Stimulated activated naive CD4-positive, alpha-beta T cell (primary cell): ENCODE data around the gene CTTNBP2.

Experiments used
- DNase-seq, 6 experiments: peaks; one replicate each; lab custom pipeline; 2025; lab: John Stamatoyannopoulos, UW

The CTTNBP2 gene, protein sequence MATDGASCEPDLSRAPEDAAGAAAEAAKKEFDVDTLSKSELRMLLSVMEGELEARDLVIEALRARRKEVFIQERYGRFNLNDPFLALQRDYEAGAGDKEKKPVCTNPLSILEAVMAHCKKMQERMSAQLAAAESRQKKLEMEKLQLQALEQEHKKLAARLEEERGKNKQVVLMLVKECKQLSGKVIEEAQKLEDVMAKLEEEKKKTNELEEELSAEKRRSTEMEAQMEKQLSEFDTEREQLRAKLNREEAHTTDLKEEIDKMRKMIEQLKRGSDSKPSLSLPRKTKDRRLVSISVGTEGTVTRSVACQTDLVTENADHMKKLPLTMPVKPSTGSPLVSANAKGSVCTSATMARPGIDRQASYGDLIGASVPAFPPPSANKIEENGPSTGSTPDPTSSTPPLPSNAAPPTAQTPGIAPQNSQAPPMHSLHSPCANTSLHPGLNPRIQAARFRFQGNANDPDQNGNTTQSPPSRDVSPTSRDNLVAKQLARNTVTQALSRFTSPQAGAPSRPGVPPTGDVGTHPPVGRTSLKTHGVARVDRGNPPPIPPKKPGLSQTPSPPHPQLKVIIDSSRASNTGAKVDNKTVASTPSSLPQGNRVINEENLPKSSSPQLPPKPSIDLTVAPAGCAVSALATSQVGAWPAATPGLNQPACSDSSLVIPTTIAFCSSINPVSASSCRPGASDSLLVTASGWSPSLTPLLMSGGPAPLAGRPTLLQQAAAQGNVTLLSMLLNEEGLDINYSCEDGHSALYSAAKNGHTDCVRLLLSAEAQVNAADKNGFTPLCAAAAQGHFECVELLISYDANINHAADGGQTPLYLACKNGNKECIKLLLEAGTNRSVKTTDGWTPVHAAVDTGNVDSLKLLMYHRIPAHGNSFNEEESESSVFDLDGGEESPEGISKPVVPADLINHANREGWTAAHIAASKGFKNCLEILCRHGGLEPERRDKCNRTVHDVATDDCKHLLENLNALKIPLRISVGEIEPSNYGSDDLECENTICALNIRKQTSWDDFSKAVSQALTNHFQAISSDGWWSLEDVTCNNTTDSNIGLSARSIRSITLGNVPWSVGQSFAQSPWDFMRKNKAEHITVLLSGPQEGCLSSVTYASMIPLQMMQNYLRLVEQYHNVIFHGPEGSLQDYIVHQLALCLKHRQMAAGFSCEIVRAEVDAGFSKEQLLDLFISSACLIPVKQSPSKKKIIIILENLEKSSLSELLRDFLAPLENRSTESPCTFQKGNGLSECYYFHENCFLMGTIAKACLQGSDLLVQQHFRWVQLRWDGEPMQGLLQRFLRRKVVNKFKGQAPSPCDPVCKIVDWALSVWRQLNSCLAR (N-terminal part only)

DNA sequence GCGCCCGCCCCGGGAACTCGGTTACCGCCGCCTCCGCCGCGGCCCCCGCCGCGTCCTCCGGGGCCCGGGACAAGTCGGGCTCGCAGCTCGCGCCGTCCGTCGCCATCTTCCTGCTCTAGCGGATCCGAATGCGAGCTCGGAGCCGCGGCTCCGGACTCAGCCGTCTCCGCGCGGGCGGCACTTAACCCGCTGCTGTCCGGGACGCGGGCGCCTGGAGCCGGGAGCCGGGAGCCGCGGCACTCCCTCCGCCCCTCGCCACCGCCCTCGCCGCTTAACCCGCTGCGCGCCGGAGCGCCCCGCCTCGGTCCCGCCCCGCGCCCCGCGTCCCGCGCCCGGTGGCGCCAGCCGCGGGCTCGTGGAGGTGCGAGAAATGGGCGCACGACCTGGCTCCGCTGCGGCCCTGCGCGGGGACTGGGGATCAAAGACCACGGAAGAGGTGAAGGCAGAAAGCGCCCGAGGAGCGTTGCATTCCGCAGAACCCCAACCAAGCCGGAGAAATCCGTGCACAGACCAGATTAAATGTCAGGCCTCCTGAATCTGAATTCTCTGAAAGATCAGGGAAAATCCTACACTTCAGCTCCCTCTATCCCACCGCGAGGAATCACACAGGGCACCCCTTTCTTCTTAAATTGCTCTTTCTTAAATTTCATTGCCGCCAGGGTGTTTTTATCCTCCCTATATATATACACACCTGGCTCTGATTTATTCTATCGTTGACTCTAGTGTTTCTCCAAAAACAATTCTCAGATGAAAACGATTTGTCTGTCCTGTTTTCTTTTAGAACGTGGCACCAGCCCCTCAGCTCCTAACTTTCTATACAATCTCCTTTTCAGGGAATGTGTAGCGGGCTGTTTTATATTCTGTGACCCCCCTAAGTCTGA lies at the start of gene CTTNBP2:
Gene CTTNBP2, minus strand, starts transcription at position 132 of the 881 bp plus-strand sequence. Its CDS starts 26 bp downstream, at position 106.
- DNase-seq, result no peak

DNA sequence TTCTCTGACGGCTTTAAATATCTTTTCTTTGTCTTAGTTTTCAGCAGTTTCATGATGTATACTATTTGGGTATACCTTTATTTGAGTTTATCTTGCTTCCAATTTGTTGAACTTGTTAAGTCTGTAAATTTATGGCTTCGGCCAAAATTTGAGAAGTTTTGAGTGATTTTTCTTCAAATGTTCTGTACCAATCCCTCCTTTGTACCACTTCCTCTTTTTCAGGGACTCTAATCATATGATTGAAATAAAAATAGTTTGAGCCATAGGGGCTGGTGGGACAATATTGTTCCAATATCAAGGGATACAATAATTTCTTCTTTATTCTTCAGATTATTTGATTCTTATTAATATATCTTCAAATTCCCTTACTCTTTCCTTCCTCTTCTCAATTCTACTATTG lies 43.1 kb upstream of the CTTNBP2 start:
- no peak for DNase-seq

DNA sequence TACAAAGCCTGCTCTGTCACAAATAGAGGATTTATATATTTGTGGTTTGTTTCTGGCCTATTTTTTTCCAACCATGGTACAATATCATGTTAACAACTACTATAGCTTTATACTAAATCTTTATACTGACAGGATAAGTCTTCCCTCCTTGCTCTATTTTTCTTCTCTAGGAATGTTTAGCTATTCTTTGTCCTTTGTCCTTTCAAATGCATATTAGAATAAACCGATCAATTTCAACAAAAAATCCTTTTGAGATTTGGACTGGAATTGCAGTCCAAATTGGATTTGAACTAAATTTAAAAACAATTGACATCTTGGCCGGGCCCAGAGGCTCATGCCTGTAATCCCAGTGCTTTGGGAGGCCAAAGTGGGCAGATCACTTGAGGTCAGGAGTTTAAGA lies 39.2 kb upstream of the CTTNBP2 start:
- DNase-seq, result no peak

DNA sequence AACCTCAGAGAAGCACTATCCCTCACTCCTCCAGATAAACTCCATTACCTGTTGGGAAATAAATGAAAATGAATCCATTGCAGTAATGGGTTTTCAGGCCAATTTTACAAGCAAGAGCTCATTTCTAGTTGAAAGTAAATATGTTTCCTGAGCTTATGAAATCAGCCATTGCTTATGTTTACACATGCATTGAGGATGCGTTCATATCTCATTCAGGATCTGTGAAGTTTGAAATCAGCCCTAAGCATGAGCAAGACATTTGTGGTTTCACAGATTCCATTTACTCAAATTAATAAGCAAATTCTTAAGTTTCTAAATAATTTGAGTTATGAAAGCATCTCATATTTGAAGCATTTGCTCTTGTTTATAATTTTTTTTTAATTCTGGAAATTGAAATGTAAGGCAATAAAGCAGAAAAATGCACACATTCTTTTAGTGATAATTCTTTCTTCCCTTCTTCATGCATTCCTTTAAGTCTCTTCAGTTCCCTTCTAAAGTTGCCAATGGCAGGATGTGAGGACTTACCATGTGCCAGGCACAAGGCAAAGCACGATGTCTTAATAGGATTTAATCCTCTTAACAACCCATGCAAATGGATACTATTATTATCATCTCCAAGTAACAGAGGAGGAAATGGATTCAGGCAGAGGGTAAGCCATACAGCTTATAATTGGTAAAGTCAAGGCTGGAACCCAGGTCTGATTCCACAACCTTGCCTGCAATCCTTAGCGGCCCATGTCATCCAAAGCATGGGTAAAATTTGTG lies 35.0 kb upstream of the CTTNBP2 start:
- DNase-seq, result no peak

DNA sequence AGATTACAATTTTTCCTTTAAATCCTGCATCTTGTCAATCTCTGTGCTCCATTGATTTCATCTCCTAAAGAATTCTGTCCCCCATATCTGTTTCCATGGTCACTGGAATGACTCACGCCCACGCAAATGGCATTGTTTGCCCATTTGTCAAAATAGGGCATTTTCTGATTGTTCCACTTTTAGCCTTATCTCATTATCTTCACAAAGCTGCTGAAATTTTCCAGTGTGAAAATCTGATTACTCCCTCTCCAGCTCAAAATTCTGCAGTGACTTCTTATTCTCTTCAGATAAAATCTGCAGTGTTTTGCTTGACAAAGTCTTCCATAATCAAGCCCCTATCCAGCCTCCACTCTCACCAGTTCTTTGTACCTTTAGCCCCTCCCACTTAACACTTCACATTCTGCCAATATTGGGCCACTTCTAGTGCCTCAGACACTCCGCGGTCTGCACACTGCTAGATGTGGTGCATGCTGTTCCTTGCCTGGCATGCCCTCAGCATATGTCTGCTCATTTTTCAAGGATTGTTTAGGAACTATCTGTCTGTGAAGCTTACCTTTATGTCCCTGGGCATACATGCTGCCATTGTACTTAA lies 33.9 kb upstream of the CTTNBP2 start:
- DNase-seq, result no peak

DNA sequence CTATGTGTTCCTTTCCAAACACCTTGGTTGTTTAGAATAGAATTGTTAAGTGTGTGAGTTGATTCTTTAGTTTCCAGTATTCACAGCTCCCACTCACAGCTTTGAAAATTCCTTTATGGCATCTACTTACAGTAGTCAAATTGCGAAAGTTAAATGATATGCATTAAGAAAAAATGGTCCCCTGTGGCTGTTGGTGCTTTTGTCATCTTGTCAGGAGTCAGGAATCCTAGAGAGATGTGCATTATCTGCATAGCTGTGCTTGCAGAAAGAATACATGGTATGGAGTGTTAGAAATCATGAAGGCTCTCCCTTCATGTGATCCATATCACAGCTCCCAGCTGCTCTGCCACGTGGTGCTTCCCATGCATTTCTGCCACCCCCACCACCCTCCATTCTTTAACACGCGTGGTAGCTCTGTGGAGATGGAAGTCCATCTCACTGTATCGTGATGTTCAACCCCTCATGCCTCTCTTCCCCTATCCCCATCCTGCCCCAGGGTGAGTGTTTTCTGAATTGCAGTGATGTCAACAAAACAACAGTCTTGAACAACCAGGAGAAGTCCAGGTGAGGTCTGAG lies 29.2 kb upstream of the CTTNBP2 start:
- DNase-seq, result no peak

DNA sequence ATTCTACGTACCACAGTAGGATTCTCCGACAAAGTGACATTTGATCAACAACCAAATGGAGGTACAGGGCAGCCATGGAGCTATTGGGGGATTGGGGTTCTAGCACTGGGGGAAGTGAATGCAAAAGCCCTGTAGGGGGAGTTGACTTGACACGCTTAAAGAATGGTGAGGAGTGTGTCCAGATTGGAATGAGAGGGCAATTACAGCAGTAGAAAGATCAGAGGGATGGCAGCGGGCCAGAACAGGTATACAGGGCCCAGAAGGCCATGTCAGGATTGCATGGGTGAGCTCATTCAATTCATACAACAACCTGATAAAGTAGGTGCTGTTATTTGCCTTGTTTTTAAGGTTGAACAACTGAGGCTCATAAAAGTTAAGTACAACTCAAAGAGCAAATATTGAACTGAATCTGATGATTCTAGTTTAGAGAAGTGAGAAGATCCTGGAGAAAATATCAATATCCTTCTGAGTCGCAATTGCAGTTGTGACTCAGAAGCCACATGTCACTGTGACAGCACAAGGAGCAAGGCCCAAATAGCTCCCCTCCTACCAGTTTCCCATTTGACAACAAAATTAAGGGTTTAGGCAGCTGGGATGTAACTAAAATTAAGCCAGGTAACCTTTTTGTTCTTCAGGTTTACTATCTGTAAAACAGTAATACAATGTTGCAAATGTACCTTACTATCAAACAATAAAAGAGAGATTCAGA lies 28.0 kb upstream of the CTTNBP2 start:
- no peak for DNase-seq

DNA sequence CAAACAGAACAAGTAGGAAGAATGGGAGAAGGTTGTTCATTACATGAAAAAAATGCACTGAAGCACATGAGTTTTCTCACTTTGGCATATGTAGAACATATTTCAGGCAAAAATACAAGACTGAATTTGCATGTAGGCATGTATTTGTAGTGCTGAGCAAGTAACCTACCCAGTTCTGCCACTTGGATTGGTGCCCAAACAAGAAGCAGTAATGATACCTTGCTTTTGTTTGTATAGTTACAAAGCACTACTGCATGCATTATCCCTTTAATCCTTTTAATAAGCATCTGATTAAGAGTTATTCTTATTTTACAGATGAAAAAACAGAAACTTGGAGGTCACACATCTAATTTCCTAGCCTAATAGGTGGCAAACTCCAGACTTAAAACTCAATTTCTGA lies 23.1 kb upstream of the CTTNBP2 start:
- DNase-seq, result no peak

DNA sequence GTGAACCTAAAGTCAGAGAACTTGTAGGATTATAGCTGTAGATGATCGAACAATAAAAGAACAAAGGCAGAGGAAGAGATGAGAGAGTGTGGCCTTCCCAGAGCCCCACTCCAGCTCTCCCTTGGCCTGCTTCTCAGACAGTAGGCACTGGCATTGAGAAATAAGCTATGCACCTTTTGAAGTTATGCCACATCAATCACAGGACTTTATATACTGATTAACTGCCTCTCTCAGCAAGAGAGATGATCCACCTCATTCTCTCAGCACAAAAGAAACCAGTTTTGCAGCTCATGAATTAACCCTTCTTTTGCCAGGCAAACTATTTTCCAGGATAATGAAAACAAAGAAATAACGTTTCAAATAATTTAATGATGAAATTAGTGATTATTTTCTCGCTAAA lies 22.0 kb upstream of the CTTNBP2 start:
- DNase-seq, result no peak

DNA sequence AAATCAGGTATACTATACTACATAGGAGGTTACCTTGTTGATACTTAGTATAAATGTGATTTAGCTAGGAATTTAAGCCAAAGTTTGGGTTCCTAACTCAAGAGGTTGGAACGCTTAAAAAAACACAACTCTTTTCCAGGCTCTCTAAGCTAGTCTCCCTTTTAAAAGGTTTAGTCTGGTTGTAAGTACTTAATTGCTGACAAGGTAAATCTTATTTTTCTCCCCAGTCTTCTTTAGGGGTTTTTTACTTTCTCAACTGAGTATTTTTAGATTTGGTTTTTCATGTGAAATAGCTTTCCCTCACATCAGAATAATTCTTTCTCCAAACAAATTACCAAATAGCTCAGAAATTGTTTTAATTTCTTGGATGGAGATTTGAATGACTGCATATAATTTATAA lies 20.8 kb upstream of the CTTNBP2 start:
- DNase-seq, result no peak

DNA sequence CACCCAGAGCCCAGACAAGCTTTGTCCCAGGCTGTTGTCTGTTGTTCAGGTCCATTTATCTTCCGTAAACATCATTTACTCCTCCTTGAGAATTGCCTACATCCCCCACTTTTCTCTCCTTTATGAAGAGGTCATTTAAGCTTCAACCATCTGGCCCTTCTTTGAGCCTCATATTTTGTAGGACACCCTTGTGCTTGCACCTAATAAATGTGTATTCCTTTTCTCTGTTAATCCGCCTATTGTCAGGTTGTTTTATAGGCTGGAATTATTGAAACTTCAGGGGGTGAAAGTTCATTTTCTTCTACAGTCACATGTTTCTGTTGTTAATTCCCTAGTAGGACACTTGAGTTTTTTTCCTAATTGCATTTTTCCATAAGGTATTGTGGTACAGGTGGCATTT lies 19.6 kb upstream of the CTTNBP2 start:
- DNase-seq, result no peak

DNA sequence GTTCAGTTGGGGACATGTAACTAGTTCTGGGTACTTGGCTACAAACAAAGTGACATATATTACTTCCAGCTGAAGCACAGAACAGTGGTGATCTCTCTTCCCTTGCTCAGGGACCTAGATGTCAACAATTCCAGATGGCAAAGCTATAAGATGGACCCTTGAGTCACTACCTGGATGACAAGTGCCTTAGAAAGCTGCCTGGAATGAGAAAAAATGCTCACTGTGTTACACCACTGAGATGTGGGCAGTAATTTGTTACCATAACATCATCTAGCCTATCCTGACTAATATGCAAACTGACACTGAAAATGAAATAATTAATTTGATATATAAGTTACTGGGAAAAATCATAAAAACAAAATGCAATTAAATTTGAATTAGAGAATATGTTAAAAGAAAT lies 16.4 kb upstream of the CTTNBP2 start:
- DNase-seq, result no peak

DNA sequence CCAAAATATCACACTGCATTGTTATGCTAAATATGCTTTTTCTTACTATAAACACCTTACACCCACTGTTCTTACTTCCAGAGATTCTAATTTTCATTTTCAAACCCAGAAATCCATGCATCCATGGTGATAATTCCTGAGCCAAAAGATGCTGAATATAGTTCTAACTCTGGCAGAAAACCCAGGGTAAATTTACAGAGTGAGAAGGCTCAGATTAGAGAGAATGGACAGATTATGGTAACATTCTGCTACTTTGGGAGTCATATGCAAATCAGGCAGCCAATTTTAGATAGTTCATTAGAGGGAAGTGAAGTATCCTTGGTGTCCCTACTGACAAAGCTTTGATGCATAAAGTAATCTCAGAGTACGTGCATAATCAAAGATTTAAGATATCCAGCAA lies 15.4 kb upstream of the CTTNBP2 start:
- no peak for DNase-seq

DNA sequence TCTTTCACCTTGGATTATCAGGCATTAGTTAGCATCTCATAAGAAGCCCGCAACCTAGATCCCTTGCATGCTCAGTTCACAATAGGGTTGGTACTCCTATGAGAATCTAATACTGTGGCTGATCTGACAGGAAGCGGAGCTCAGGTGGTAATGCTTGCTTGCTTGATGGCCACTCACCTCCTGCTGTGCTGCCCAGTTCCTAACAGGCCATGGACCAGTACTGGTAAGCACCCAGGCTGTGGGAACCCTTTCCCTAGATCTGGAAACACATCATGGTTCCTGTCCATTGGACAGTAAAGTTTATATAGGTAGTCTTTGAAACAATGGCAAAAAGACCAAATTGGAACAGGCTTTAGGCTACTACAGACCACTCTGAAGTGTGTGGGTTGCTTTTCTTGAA lies 9.4 kb upstream of the CTTNBP2 start:
- no peak for DNase-seq

DNA sequence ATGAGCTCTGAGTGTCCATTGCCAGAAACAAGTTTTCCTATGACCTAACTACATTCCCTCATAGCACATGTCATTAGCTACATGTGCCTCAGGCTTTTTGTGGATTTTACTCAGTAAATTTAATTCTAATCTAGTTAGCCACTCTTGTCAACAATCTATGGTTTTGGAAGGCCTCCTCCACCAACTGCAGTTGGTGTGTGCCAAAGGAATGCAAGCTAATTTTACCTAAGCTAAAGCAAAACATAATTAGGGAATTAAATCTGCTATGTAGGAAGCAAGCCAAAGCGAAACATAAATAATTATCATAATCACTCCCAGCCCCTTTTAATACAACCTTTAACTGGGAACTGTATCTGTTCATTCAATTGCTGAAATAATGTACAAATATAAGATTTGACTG lies 3.5 kb upstream of the CTTNBP2 start:
- no peak for DNase-seq

DNA sequence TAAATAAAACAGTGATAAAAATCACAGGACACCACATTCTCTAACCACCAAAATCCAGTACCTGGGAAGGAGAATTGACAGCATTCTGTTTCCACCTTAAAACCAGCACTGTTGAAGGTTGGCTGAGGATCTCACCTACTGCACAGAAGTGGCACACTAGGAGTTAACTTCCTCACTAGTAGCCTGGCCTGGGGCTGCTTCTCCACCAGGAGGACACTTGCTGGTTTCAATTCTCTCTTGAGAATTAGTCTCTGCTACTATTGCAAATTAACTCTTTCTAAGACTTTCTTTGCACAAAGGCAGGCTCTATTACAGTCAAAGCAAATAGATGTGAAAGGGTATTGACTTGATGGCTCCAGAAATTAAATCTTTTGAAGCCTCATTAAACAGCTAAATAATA lies 2.3 kb upstream of the CTTNBP2 start:
- no peak for DNase-seq

DNA sequence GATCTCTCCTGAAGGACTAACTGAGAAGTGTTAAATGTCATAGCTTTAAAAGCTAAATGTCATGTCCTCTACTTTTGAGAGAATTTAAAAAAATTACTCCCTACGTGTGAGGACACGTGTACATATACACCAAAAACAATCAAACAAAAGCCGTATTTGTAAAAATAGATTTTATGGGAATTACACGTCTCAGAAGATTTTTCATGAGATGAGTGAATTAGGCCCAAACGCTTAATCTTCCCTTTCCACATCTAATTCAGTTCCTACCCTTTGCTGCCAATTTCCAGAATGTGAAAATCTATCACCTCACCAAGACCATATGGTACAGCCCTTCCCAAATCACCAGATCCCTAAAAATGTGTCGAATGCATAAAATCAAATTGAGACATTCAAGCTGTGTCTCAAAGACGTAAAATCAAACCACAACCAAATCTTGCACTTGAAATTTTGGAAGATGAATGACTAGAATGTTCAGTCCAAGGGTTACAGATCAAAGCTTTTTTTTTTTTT lies 1.0 kb upstream of the CTTNBP2 start:
- no peak for DNase-seq

DNA sequence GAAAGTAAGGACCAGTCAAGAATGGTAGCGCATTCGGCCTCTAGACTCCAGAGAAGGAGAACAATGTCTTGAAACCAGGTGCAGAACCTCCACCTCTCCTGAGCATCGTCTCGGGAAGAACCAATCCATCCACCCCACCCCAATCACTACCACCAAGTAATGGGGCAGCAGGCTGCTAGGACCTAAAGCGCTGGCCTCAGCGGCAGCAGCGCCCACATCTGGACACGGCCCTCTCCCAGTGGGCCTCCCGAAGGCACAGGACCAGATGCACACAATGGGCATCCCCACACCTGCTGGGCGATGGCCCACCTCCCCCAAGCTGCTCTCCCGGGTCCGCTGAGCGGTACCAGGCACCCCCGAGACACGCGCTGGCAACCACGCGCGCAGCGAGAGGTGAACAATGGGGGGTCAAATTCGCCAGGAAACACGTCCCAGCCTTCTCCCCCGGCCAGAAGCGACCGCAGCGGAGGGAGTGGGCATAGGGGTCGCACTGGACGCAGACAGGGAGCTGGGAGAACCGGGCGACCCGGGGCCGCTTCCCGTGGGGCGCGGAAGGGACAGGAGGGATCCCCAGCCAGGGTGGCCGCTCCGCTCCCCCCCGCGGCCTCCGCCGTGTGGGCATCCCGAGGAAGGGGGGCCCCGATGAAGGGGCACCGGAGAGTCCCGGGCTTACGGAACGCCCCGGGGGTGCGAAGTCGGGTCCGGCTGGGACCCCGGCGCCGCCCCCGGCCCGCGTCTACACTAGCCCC lies 506 bp downstream of the CTTNBP2 start:
- DNase-seq, result no peak
